B cell (primary cell): ENCODE data around the gene KRT80.

Experiments
- EZH2 ChIP-seq: IDR thresholded peaks from 2 replicates; pipeline ENCODE4 v1.6.1; 2012; ENCODE audit warnings: borderline replicate concordance, low read depth, mild to moderate bottlenecking, moderate library complexity, low read length; ENCODE audit not compliant: insufficient read depth, poor library complexity, severe bottlenecking
- TF ChIP-seq, protein P1 (sequence below): fragments of 200-600 bp; IDR thresholded peaks from one replicate; pipeline ENCODE4 v1.8.0; 2022; ENCODE audit warnings: antibody characterized with exemption, mild to moderate bottlenecking

DNA sequence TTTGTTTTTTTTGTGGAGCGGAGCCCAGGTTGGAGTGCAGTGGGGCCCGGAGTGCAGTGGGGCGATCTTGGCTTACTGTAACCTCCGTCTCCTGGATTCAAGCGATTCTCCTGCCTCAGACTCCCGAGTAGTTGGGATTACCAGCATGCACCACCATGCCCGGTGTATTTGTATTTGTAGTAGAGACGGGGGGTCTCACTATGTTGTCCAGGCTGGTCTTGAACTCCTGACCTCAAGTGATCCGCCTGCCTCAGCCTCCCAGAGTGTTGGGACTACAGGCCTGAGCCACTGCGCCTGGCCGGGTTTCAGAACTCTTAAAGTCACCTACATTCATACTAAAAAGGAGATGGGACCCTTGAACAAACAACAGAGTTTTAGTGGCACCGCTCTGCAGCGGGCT lies 52.7 kb downstream of the KRT80 start:
- TF ChIP-seq EZH2: no peak
- TF ChIP-seq, protein P1, sequence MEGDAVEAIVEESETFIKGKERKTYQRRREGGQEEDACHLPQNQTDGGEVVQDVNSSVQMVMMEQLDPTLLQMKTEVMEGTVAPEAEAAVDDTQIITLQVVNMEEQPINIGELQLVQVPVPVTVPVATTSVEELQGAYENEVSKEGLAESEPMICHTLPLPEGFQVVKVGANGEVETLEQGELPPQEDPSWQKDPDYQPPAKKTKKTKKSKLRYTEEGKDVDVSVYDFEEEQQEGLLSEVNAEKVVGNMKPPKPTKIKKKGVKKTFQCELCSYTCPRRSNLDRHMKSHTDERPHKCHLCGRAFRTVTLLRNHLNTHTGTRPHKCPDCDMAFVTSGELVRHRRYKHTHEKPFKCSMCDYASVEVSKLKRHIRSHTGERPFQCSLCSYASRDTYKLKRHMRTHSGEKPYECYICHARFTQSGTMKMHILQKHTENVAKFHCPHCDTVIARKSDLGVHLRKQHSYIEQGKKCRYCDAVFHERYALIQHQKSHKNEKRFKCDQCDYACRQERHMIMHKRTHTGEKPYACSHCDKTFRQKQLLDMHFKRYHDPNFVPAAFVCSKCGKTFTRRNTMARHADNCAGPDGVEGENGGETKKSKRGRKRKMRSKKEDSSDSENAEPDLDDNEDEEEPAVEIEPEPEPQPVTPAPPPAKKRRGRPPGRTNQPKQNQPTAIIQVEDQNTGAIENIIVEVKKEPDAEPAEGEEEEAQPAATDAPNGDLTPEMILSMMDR: no peak
